Right renal pelvis (tissue), 4 donors: ENCODE data around the gene LHFPL6. TPM values are rescaled to one million over a fixed set of nuclear protein-coding genes. Genes with fewer than 3 reads are reported as not detected.

ENCODE experiments used
- DNase-seq, 4 donors: peaks; one replicate each; pipeline ENCODE4 v3.0.0-alpha.2; 2013; ENCODE audit warnings: low read depth in 4 of 4, low spot score in 3 of 4, missing footprints in 1 of 4
- polyA plus RNA-seq, 4 donors: library from polyadenylated mRNA; unstranded; fragments of 120-200 nt; gene quantifications; one replicate each; pipeline ENCODE4 v1.2.1, GENCODE V29; 2013; ENCODE audit not compliant: insufficient read length in 4 of 4

LHFPL6 gene
- 10 to 100 TPM; 45.3 to 49.6 (median 46.7) TPM for polyA plus RNA-seq

GRCh38 chr13:39602614-39603366, at the start of gene LHFPL6:
Gene LHFPL6 (minus strand): TSS chr13:39603193.
- DNase-seq: peak in 3 of 4 donors; percentile 52 to 57 (median 54)

- DNase-seq: no peak
These were observed 43.1 kb upstream of the LHFPL6 start for GRCh38 chr13:39646122-39646521.

GRCh38 chr13:39641645-39642044, 38.7 kb upstream of the LHFPL6 start:
- DNase-seq: no peak

GRCh38 chr13:39637890-39638289, 34.9 kb upstream of the LHFPL6 start:
- DNase-seq: no peak

- DNase-seq: no peak
These were observed 32.6 kb upstream of the LHFPL6 start for GRCh38 chr13:39635564-39635963.

GRCh38 chr13:39632994-39633393, 30.0 kb upstream of the LHFPL6 start:
- no peak for DNase-seq

GRCh38 chr13:39631307-39631706, 28.3 kb upstream of the LHFPL6 start:
- no peak for DNase-seq

GRCh38 chr13:39623466-39623865, 20.5 kb upstream of the LHFPL6 start:
- DNase-seq: no peak

- no peak for DNase-seq
These were observed 15.6 kb upstream of the LHFPL6 start for GRCh38 chr13:39618561-39618960.

GRCh38 chr13:39616087-39616694, 13.2 kb upstream of the LHFPL6 start:
- peak in 3 of 4 donors; percentile 44 to 55 (median 50) for DNase-seq

GRCh38 chr13:39612023-39612637, 9.1 kb upstream of the LHFPL6 start:
- DNase-seq: peak; percentile 59 to 70 (median 60)

- no peak for DNase-seq
These were observed 4.9 kb upstream of the LHFPL6 start for GRCh38 chr13:39607876-39608275.

GRCh38 chr13:39605677-39606320, 2.8 kb upstream of the LHFPL6 start:
- no peak for DNase-seq

- no peak for DNase-seq
These were observed 1.8 kb upstream of the LHFPL6 start for GRCh38 chr13:39604756-39605155.

GRCh38 chr13:39603424-39603947, 493 bp upstream of the LHFPL6 start:
- peak in 2 of 4 donors; percentile 16 for DNase-seq

- DNase-seq: no peak
These were observed 748 bp downstream of the LHFPL6 start for GRCh38 chr13:39602277-39602613.

GRCh38 chr13:39601636-39602035, 1.4 kb downstream of the LHFPL6 start:
- DNase-seq: no peak

- DNase-seq: no peak
These were observed 2.2 kb downstream of the LHFPL6 start for GRCh38 chr13:39600766-39601165.

GRCh38 chr13:39599842-39600241, 3.2 kb downstream of the LHFPL6 start:
- DNase-seq: no peak

- no peak for DNase-seq
These were observed 4.0 kb downstream of the LHFPL6 start for GRCh38 chr13:39599012-39599411.

GRCh38 chr13:39597838-39598237, 5.2 kb downstream of the LHFPL6 start:
- DNase-seq: no peak
